ENCODE data around the gene KIAA1328.

DNA sequence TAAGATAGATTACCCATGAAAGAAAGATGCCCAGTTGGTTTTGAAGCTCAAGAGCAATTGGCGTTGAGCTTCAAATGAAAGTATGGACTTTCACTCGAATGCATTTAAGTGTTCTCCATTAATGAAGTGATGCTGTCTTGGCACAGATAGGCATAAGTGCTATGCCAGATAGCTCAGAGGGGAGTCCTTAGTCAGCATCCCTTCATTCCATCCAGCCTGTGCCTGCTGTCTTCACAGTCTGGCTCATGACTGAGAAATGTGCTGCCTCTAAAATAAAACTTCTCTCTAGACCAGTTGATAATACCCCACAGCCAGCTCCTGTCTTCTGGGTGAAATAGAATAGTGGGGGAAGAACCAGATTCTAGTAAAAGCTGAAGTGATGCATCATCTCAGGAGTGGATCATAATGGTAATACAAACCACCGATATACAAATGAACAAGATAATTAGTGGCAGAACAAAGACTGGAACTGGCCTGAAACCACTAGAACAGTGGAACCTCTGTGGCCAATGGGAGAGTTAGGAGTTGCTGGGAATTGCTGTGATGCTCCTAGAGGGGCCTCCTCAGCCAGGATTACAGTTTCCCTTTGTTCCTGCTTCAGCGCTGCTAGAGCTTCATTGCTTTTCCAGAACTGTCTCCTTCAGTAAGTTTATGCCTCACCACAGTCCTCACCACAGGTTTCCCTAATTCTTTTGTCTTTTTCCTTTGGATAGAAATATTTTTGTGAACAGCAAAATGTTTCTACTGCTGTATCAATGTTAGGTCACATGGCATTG is 359.3 kb downstream of the KIAA1328 start:
- TF ChIP-seq, protein P1, sequence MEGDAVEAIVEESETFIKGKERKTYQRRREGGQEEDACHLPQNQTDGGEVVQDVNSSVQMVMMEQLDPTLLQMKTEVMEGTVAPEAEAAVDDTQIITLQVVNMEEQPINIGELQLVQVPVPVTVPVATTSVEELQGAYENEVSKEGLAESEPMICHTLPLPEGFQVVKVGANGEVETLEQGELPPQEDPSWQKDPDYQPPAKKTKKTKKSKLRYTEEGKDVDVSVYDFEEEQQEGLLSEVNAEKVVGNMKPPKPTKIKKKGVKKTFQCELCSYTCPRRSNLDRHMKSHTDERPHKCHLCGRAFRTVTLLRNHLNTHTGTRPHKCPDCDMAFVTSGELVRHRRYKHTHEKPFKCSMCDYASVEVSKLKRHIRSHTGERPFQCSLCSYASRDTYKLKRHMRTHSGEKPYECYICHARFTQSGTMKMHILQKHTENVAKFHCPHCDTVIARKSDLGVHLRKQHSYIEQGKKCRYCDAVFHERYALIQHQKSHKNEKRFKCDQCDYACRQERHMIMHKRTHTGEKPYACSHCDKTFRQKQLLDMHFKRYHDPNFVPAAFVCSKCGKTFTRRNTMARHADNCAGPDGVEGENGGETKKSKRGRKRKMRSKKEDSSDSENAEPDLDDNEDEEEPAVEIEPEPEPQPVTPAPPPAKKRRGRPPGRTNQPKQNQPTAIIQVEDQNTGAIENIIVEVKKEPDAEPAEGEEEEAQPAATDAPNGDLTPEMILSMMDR (IDR thresholded peaks at IDR 0.05), result no peak
- no peak for TF ChIP-seq POLR2A (IDR thresholded peaks at IDR 0.05)

All from esophagus squamous epithelium (tissue), 4 donors.